Measurements from ENCODE around the gene TBC1D21. TPM values are rescaled to one million over a fixed set of nuclear protein-coding genes. Genes with fewer than 3 reads are reported as not detected.

TBC1D21 gene
- total RNA-seq, 1 experiment from 2014 or later, result not detected

- Histone ChIP-seq H3K36me3 (replicated peaks; ENCODE audit: control insufficient read depth, insufficient read depth, low read length) (no peaks in the 10 kb centered on the region), H3K27me3 (ENCODE audit: control insufficient read depth, insufficient read depth, low read length) (no peaks in the 10 kb centered on the region), H3K4me3 (ENCODE audit: insufficient read depth, low read depth, low read length) (no peak overlapping the region)
- no peak for DNase-seq
Measured at GRCh38 chr15:73869216-73869995, 4.0 kb upstream of the TBC1D21 start.

GRCh38 chr15:73870700-73871408, 2.5 kb upstream of the TBC1D21 start:
- Histone ChIP-seq H3K4me3 (ENCODE audit: insufficient read depth, low read depth, low read length) (no peak overlapping the region), H3K36me3 (replicated peaks; ENCODE audit: control insufficient read depth, insufficient read depth, low read length) (no peaks in the 10 kb centered on the region), H3K27me3 (ENCODE audit: control insufficient read depth, insufficient read depth, low read length) (no peaks in the 10 kb centered on the region)
- no peak for DNase-seq

- DNase-seq, result no peak
- Histone ChIP-seq H3K36me3 (replicated peaks; ENCODE audit: control insufficient read depth, insufficient read depth, low read length) (no peaks in the 10 kb centered on the region), H3K4me3 (ENCODE audit: insufficient read depth, low read depth, low read length) (no peak overlapping the region), H3K27me3 (ENCODE audit: control insufficient read depth, insufficient read depth, low read length) (no peaks in the 10 kb centered on the region)
Measured at GRCh38 chr15:73872346-73872745, 1.0 kb upstream of the TBC1D21 start.

DNA sequence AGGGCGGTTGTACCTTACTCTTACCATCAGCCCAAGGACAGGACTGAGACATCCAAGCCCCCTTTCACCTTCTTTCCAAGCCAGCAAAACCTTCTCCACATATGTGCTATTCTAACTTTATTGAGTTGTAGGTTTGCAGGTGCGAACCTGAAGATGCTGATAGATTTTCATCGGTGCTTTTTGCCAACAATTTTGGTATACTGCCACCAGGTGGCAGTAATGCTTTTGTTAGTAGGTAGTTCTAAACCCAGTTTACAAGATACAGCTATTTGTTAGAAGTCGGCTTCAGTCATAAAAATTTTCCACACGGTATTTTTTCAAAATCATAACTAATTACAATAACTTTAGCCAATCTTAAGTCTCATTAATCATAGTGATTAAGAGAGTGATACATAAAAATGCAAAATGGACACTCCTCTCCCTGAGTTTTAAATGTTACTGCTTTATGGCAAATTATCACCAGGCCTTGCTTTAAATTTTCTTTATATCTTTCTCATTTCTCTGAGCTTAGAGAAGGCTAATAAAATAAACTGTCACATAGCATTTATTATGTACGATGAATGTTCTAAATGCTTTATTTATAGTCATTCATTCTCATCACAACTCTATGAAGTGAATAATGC, 636 bp downstream of the TBC1D21 start:
- no peaks in the 10 kb centered on the region for H3K36me3 ChIP-seq (replicated peaks; ENCODE audit: control insufficient read depth, insufficient read depth, low read length)
- H3K4me3 ChIP-seq (ENCODE audit: insufficient read depth, low read depth, low read length), result no peak overlapping the region
- DNase-seq, result no peak
- no peaks in the 10 kb centered on the region for H3K27me3 ChIP-seq (ENCODE audit: control insufficient read depth, insufficient read depth, low read length)

GRCh38 chr15:73879426-73879825, 6.1 kb downstream of the TBC1D21 start:
- DNase-seq, result no peak
- no peaks in the 10 kb centered on the region for H3K36me3 ChIP-seq (replicated peaks; ENCODE audit: control insufficient read depth, insufficient read depth, low read length)
- H3K27me3 ChIP-seq (ENCODE audit: control insufficient read depth, insufficient read depth, low read length), result no peaks in the 10 kb centered on the region

GRCh38 chr15:73881579-73882320, 8.4 kb downstream of the TBC1D21 start:
- Histone ChIP-seq H3K27me3 (ENCODE audit: control insufficient read depth, insufficient read depth, low read length) (no peaks in the 10 kb centered on the region), H3K4me3 (ENCODE audit: insufficient read depth, low read depth, low read length) (no peak overlapping the region), H3K36me3 (replicated peaks; ENCODE audit: control insufficient read depth, insufficient read depth, low read length) (no peaks in the 10 kb centered on the region)
- DNase-seq, result no peak

More at GRCh38 chr15:73879426-73879825, 6.1 kb downstream of the TBC1D21 start:
- no peak overlapping the region for H3K4me3 ChIP-seq (ENCODE audit: insufficient read depth, low read depth, low read length)

DNA sequence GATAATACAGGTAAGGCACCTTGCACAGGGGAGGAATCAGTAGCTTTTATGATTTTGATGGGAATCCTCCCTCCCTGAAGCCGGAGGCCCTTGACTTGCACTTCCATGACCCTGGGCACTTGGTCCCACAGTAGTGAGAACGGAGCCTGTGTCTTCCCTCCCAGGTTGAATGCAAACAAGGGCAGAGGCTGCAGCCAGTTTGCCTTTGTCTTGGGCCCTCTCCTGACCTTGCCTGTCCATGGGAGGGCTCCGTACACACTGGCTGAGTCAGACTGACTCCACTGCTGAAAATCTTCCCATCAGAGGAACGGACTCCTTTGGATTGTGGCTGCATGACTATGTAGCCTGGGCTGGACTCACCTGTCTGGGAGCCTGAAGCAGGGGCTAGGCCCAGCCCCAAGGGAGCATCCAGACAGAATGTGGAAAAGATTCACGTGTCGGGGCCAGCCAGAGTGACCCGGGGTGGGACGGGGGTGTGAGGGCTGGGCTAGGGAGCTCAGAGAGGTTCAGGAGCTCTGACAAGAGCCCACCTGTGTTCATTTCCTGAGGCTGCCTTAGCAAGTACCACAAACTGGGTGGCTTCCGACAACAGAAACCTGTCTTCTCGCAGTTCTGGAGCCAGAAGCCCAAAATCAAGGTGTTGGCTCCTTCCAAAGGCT, 9.5 kb downstream of the TBC1D21 start:
- Histone ChIP-seq H3K27me3 (ENCODE audit: control insufficient read depth, insufficient read depth, low read length) (no peaks in the 10 kb centered on the region), H3K4me3 (ENCODE audit: insufficient read depth, low read depth, low read length) (no peak overlapping the region), H3K36me3 (replicated peaks; ENCODE audit: control insufficient read depth, insufficient read depth, low read length) (no peaks in the 10 kb centered on the region)
- DNase-seq, result peak; percentile 58

DNA sequence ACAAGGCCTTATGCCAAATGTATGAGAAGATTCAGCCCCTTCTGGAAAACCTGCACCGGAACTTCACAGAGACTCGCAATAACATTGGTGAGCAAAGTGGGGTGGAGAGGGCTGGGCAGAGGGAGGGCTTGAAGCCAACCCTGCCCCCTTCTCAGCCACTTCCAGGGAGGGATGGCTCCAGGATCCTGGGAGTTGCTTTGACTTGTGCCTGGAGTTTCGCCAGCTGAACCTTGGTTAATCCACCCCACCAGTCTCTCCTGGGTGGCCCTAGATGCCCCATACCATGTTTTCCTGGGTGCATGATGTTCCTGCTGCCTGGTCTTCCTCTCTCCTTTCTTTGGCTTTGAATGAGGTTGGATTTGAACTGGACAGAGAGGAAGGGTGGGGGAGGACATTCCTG, 10.8 kb downstream of the TBC1D21 start:
- no peak overlapping the region for H3K4me3 ChIP-seq (ENCODE audit: insufficient read depth, low read depth, low read length)
- no peaks in the 10 kb centered on the region for H3K36me3 ChIP-seq (replicated peaks; ENCODE audit: control insufficient read depth, insufficient read depth, low read length)
- H3K27me3 ChIP-seq (ENCODE audit: control insufficient read depth, insufficient read depth, low read length), result no peaks in the 10 kb centered on the region
- DNase-seq, result no peak

GRCh38 chr15:73885954-73886700, 12.8 kb downstream of the TBC1D21 start:
- DNase-seq, result no peak
- Histone ChIP-seq H3K36me3 (replicated peaks; ENCODE audit: control insufficient read depth, insufficient read depth, low read length) (no peaks in the 10 kb centered on the region), H3K27me3 (ENCODE audit: control insufficient read depth, insufficient read depth, low read length) (no peaks in the 10 kb centered on the region; the same call in 1 of the 2 replicates)

DNA sequence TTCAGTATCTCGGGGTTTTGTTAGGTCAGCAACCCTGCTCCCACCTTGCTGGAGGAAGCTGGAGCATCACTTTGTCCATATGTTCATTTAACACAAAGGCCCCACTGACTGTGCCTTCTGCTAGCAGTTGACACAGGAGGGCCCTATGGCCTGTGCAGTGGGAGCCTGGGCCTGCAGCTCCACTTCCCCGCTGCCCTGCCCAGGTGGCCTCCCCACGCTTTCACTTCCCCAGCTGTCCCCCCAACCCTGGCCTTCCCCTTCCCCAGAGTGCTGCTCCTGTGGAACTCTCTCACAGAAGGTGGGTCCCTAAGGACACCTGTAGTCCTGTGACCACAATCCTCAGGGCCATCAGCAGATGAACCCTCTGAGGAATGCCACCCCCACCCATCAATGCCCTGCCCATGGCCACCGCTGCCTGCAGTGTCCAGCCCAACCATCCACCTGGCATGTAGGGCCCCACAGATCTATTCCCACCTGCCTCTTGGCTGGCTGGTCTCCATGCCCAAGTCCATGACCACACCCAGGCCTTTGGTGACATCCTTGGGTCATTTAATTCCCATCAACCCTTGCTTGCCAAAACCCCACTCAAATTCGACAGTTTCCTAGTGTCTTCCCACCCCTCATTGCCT, 13.5 kb downstream of the TBC1D21 start:
- Histone ChIP-seq H3K27me3 (ENCODE audit: control insufficient read depth, insufficient read depth, low read length) (no peaks in the 10 kb centered on the region; the same call in 1 of the 2 replicates), H3K4me3 (ENCODE audit: insufficient read depth, low read depth, low read length) (no peak overlapping the region), H3K36me3 (replicated peaks; ENCODE audit: control insufficient read depth, insufficient read depth, low read length) (no peaks in the 10 kb centered on the region)
- no peak for DNase-seq

More at GRCh38 chr15:73885954-73886700, 12.8 kb downstream of the TBC1D21 start:
- no peak overlapping the region for H3K4me3 ChIP-seq (ENCODE audit: insufficient read depth, low read depth, low read length)

DNA sequence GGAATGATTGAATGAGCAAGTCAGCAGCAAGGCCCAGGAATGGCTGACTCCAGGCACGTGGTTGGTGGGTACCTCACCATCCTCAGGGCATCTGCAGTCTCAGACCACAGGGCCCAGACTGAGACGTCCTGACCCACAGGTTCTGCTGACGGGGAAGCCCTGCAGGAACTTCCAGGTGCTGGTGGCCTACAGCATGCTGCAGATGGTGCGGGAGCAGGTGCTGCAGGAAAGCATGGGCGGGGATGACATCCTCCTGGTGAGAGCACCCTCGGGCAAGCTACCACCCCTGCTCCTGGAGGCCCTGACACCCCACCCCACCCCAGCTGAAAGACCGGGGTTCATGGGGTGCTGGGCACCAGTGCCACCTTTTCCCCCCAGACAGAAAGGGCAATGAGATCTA, 14.1 kb downstream of the TBC1D21 start:
- Histone ChIP-seq H3K27me3 (ENCODE audit: control insufficient read depth, insufficient read depth, low read length) (no peaks in the 10 kb centered on the region; the same call in 1 of the 2 replicates), H3K4me3 (ENCODE audit: insufficient read depth, low read depth, low read length) (no peak overlapping the region), H3K36me3 (replicated peaks; ENCODE audit: control insufficient read depth, insufficient read depth, low read length) (no peaks in the 10 kb centered on the region)
- no peak for DNase-seq

- DNase-seq, result no peak
- Histone ChIP-seq H3K4me3 (ENCODE audit: insufficient read depth, low read depth, low read length) (no peak overlapping the region), H3K27me3 (ENCODE audit: control insufficient read depth, insufficient read depth, low read length) (no peaks in the 10 kb centered on the region; the same call in 1 of the 2 replicates), H3K36me3 (replicated peaks; ENCODE audit: control insufficient read depth, insufficient read depth, low read length) (no peaks in the 10 kb centered on the region)
Measured at GRCh38 chr15:73888224-73889041, 15.1 kb downstream of the TBC1D21 start.
